GM19468 (cell line): ENCODE data around the gene EDN2.

Experiments
- ATAC-seq: cut with Tn5 transposase; IDR thresholded peaks from one replicate; pipeline ENCODE4 v1.9.1; 2021; ENCODE audit warnings: mild to moderate bottlenecking, moderate library complexity, moderate number of reproducible peaks; ENCODE audit not compliant: unreplicated experiment; ENCODE audit errors: extremely low read depth

Gene EDN2

DNA sequence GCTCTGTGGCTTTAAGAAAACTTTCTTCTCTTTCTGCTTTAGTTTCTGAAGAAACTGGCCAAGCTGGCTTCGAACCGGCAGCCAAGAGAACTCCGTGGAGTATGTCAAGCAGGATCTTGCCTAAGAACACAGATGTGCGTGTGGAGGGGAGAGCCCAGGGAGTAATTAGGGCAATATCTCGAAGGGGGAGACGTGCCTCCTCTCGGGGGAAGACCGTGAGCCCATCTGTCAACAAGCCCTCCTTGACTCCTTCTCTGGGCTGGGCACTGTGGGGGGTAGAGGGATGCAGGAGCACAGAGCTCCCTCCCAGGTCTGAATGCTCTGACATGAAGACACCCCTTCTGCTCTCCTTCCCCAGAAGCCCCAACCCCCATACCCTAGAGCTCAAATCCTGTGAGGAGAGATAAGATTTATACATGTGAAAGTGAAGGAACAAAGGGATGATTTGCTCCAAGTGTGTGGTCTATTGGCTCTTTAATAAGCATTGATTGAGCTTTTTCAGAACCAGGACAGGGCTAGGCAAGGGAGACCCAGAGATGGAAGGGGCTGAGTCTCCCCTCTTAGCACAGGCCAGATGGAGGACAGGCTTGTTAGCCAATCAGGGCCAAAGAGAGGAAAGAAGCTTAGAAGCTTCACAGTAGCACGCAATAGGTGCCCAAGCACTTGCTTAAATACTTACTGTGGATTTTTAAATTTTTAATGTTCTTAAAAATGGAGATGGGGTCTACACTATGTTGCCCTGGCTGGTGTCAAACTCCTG, 37.5 kb downstream of the EDN2 start:
- no peak for ATAC-seq

- no peak for ATAC-seq
Measured at GRCh38 chr1:41444785-41445184, 39.7 kb downstream of the EDN2 start.

GRCh38 chr1:41444246-41444645, 40.2 kb downstream of the EDN2 start:
- no peak for ATAC-seq

DNA sequence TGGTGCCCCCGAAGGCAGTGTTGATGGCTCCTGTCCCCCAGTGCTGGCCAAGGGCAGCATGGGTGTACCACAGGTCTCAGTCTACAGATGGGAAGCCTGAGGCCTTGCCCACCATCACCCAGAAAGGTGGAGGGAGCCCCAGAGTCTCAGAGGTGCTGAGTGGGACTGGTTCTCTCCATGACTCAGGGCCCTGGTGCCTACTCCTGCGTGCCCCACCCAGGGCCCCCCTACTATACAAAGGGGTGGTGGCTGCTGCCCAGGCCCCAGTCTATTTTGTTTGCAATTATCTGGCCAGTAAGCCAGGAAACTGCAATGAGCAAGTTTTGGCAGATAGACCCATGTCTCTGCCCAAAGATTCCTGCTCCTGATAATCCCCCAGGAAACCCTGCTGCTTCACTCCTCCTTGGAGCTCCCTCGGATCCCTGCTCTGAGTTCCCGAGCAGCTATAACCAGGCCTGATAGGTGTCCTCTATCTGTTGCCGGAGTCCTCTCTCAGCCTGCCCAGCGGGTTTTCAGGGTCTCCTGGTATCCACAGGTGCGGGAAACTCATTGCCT, 41.7 kb downstream of the EDN2 start:
- ATAC-seq = no peak

- no peak for ATAC-seq
Measured at GRCh38 chr1:41440321-41441085, 44.0 kb downstream of the EDN2 start.

GRCh38 chr1:41439234-41439633, 45.2 kb downstream of the EDN2 start:
- no peak for ATAC-seq

DNA sequence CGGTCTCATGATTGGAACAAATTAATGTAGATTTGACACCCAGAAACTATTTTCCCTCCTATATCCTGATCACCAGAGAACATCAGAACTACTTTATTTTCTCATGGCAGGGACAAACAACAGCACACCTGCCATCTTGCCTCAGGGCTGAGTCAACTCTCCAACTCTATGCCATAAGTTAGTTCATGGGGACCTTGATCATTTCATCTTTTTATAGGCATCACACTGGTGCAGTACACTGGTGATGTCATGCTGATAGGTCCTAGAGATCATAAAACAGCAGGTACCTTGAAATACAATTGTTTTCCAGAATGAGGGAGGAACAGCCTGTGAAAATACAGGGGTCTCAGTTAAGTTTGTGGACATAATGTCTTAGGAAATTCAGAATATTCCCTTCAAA, 45.8 kb downstream of the EDN2 start:
- no peak for ATAC-seq

DNA sequence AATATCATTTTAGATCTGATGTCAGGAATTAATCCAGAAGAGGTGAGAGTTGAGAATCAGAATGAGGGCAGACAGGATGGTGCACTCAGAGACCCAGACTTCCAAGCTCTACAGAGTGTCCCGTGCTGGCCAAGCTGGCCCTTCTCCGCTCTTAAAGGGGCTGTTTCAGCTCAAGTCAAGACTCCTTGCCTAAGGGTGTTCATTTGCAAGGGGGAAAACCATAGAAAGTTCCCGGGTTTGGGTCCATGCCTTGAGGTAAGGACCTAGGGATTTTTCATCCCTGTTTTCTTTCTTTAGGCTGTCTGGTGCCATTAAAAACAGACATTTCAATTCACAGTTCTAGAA, 47.5 kb downstream of the EDN2 start:
- no peak for ATAC-seq

DNA sequence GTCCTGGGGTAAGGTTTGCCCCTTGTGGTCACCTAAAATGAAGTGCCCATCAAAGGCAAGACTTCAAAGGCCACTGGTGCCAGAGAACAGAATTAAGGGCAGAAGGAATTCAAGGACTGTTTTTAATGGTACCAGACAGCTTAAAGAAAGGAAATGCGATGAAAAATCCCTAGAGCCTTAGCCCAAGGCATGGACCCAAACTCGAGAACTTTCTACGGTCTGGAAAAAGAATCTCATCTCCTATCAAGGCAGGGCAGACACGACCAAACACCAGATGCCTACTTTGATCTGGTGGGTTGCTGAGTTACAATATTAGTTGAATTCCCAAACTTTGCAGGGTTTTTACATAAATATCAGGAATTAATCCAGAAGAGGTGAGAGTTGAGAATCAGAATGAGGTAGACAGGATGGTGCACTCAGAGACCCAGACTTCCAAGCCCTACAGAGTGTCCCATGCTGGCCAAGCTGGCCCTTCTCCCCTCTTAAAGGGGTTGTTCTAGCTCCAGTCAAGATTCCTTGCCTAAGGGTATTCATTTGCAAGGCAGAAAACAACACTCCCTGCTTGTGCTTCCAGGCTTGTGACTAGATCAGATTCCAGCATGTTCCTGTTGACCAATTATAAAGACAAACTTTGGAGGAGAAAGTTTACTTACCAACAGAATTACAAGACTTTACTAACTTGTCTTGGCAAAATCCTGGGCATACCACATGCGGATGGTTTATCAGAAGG, 48.0 kb downstream of the EDN2 start:
- no peak for ATAC-seq

DNA sequence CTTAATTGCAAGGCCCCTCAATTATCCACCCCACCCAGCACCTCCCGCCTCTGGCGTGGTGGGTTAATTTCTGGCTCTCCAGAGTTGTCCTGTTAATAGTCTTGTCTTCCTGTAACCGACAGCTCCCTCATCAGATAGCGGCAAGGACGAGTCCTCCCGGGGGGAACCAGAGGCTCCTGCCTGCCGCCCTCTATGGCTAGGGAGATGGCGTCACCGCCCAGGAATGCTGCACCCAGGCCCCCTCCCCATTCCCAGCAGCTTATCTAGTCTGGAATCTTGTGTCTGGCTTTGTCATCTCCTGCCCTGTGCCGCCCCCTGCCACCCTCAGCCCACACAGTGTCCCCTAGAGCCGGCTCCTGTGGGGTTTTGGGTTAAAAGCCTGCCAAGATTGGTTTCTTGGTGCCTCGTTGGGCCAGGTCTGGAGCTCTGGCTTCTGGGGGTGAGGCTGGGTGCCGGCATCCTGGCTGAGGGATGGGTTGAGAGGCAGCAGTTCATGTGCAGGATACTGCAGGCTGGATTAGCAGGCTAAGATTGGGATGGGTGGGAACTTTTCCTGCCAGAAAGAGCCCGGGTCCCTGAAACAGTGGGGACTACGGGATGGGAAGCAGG, 48.8 kb downstream of the EDN2 start:
- no peak for ATAC-seq

GRCh38 chr1:41434748-41435449, 49.6 kb downstream of the EDN2 start:
- no peak for ATAC-seq

DNA sequence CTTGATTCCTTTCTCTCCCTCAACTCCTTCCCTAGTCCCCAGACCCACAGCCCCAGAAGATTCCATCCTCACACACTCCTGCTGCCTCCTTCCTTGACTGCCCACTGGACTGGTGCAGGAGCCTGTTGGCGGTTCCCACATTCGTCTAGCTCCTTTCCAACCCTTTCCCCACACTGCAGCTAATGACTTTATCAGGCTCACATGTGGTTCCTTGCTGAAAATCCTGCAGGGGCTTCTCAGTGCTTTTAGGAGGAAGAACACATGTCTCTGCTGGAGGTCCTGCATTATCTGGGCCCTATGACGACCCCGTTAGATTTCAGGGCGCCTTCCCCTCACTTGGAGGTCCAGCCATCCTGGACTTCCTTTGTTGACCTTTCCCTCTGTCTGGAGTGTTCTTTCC, 50.2 kb downstream of the EDN2 start:
- ATAC-seq = no peak

GRCh38 chr1:41433501-41433900, 51.0 kb downstream of the EDN2 start:
- no peak for ATAC-seq

- ATAC-seq = no peak
Measured at GRCh38 chr1:41432481-41433280, 51.8 kb downstream of the EDN2 start.

DNA sequence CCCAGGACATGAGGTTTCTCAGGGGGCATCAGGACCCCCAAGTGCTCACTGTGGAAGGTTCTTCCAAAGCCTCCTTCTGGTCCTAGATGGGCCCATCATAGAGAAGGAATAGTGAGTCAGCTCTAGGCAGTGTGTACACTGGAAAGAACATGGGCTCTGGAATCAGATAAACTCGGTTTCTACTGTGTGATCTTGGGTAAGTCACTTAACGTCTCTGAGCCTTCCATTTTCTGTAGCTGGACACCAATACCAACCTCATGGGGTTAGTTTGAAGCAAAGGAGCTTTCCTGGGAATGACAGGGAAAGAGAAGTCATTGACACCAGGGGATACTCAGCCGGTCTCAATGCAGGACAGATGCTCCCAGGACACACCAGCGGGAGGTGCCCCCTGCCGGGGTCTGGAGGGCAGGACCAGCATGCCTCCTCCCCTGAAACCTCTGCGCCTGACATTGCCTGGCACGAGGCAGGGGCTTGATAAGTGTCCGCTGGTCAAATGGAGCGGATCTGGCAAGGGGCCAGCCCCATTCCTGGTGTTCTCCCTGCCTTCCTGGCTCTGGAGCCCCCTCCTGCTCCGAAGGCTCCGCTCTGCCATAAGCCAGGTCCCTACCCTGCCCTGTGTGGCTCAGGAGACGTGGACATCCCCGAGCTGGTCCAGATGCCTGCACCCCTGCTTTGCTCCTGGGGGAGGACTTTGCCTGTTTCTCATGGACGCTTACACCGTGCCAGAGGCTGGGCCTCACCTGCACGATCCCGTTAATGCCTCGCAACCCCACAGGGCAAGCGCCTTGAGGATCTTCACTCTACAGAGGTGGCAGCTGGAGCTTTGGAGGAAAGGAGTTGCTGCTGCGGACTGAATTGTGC, 52.8 kb downstream of the EDN2 start:
- no peak for ATAC-seq

DNA sequence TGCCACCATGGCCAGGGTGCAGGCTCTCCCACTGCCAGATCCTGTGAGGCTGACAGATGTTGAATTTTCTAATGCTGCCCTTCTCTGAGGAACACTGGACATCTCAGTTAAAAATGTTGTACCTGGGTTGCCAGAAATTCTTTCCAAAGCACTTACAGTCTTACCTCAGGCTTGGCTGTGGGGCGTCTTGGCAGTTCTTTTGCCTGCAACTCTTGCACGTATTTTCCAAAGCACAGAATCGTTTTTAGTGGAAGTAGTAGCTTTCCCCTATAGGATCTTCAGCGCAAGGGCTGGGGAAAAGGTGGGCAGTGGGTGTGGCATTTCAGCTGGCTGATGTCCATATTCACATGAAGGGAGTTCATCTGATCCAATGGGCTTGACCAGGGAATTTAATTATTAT, 53.9 kb downstream of the EDN2 start:
- ATAC-seq = no peak

- ATAC-seq = no peak
Measured at GRCh38 chr1:41430069-41430468, 54.4 kb downstream of the EDN2 start.

DNA sequence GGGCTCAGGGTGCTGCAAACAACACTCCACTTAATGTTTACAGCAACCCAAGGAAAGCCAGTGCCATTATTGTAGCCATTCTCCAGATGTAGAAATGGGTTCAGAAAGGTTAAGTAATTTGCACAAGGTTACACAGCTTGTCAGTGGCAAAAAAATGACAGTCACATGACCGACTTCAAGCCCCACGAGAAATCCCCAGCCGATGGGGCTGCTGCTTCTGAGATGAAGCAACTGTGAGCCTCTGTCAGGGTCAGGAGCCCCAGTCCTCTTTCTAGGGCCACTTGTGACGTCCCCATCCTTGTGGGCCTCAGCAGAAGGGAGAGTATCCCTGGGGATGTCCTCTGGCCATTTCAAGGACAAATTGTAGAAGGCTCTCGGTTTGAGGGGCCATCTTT, 54.8 kb downstream of the EDN2 start:
- ATAC-seq = no peak
